Adrenal gland (tissue), 5 donors: ENCODE data around the gene C16orf82.

Source experiments
- POLR2A ChIP-seq, 2 donors: fragments of 450-650 bp; IDR thresholded peaks; one replicate each; pipeline ENCODE4 v1.6.1; 2017; ENCODE audit warnings: antibody characterized with exemption in 2 of 2, mild to moderate bottlenecking in 2 of 2, moderate library complexity in 1 of 2
- TF ChIP-seq, protein P1 (sequence below), 6 experiments: fragments of 450-650 bp in 4 of 6; fragments of 200-600 bp in 2 of 6; sonication (generic) in 1 of 6; IDR thresholded peaks; 1 replicate in 5 of 6; 2 replicates in 1 of 6; pipeline versions ENCODE4 v1.5.1 to v1.8.0; 2016 to 2021; ENCODE audit warnings: antibody characterized with exemption in 6 of 6, mild to moderate bottlenecking in 2 of 6, moderate library complexity in 1 of 6
- donor health status: DM: no; HTN: no; CAD: no.

DNA sequence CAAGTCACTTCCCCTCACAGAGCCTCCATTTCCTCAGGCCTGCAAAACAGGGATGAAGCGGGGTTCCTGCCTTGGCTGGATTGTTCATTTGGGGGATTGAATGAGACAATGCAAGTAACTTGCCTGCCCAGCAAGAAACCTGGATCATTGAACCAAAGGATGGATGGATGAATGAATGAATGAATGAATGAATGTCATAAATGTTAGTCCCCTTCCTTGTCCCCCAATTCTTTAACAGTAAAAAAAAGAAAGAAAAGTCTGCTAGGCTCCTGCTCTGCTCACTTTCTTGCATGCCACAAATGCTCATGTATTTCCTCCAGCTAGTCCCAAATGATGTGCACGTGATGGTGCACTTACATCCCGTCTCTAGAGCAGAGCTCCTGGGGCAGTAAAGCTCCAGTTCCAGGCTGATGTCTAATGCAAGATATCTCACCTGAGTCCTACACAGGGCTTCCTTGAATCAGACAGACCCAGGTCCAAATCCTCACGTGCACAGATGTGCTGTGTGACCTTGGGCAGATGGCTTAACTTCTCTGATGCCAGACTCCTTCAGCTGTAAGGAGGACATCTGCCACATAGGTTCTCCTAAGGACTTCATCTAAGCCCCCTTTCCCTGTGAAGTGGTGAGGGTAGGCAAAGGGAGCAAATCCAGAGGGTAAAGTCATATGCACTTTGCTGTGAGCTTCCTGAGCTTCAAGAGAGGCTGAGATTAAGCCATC is 45.5 kb downstream of the C16orf82 start:
- TF ChIP-seq, protein P1, sequence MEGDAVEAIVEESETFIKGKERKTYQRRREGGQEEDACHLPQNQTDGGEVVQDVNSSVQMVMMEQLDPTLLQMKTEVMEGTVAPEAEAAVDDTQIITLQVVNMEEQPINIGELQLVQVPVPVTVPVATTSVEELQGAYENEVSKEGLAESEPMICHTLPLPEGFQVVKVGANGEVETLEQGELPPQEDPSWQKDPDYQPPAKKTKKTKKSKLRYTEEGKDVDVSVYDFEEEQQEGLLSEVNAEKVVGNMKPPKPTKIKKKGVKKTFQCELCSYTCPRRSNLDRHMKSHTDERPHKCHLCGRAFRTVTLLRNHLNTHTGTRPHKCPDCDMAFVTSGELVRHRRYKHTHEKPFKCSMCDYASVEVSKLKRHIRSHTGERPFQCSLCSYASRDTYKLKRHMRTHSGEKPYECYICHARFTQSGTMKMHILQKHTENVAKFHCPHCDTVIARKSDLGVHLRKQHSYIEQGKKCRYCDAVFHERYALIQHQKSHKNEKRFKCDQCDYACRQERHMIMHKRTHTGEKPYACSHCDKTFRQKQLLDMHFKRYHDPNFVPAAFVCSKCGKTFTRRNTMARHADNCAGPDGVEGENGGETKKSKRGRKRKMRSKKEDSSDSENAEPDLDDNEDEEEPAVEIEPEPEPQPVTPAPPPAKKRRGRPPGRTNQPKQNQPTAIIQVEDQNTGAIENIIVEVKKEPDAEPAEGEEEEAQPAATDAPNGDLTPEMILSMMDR (IDR thresholded peaks at IDR 0.05) = no peak
- TF ChIP-seq POLR2A (IDR thresholded peaks at IDR 0.05) = no peak
